GM18505 (cell line): ENCODE measurements around the gene JAZF1.
"Not testable (repeated sequence)": the region's sequence is repeated elsewhere in the genome, so short reads cannot be mapped to it uniquely, and the experiment has no call there.

Experiments used
- ATAC-seq: cut with Tn5 transposase; IDR thresholded peaks from one replicate; pipeline ENCODE4 v1.9.1; 2021; ENCODE audit not compliant: unreplicated experiment
- POLR2A ChIP-seq: IDR thresholded peaks from 4 replicates; pipeline ENCODE4 v1.6.1; 2011; ENCODE audit warnings: borderline replicate concordance; ENCODE audit not compliant: insufficient read depth, insufficient read length; ENCODE audit errors: extremely low read depth

The JAZF1 gene

GRCh38 chr7:27860800-27861199 is 319.8 kb downstream of the JAZF1 start:
- no peak for TF ChIP-seq POLR2A
- ATAC-seq, result no peak

DNA sequence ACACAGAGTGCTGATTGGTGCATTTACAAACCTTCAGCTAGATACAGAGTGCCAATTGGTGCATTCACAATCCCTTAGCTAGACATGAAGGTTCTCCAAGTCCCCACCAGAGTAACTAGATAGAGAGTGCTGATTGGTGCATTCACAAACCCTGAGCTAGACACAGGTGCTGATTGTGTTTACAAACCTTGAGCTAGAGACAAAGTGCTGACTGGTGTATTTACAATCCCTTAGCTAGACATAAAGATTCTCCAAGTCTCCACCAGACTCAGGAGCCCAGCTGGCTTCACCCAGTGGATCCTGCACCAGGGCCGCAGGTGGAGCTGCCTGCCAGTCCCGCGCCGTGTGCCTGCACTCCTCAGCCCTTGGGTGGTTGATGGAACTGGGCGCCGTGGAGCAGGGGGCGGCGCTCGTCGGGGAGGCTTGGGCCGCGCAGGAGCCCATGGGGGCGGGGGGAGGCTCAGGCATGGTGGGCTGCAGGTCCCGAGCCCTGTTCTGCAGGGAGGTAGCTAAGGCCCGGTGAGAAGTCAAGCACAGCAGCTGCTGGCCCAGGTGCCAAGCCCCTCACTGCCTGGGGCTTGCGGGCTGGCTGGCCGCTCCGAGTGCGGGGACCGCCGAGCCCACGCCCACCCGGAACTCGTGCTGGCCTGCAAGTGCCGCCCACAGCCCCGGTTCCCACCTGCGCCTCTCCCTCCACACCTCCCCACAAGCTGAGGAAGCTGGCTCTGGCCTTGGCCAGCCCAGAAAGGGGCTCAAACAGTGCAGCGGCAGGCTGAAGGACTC is 323.7 kb downstream of the JAZF1 start:
- ATAC-seq, result not testable (repeated sequence)

DNA sequence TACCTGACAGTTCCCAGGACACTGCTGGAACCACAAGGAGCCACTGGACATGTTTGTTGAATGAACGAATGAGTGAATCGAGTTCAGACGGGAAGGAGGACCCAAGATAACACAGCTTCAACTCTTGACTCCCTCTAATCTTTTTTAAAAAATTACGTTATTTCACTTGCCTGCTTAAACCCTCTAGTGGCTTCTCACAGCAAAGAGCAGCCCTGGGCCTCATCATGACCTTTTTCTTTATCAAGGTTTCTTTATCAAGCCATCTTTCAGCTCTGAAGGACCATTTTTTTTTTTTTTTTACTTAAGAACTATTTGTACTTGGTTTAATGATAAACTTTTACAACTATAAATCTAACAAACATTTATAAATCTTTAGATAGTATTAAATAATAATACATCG is 330.1 kb downstream of the JAZF1 start:
- TF ChIP-seq POLR2A, result no peak
- ATAC-seq, result no peak

DNA sequence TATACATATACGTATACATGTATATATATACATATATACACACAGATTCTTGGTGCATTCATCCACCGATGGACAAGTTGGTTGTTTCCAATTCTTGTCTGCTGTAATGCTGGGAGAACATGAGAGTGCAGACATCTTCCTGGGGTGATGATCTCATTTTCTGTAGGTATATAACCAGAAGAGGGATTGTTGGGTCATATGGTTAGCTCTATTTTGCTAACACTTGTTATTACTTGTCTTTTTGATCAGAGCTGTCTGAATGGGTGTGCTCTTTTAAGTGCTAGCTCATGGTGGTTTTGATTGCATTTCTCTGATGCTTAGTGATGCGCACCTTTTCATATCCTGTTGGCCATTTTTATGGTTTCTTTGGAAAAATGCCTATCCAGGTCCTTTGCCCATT is 334.2 kb downstream of the JAZF1 start:
- no peak for ATAC-seq
- TF ChIP-seq POLR2A, result no peak

- TF ChIP-seq POLR2A, result no peak
- ATAC-seq, result no peak
Measured at GRCh38 chr7:27843584-27844305, 336.9 kb downstream of the JAZF1 start.

- no peak for ATAC-seq
- TF ChIP-seq POLR2A, result no peak
Measured at GRCh38 chr7:27842851-27843250, 337.7 kb downstream of the JAZF1 start.

DNA sequence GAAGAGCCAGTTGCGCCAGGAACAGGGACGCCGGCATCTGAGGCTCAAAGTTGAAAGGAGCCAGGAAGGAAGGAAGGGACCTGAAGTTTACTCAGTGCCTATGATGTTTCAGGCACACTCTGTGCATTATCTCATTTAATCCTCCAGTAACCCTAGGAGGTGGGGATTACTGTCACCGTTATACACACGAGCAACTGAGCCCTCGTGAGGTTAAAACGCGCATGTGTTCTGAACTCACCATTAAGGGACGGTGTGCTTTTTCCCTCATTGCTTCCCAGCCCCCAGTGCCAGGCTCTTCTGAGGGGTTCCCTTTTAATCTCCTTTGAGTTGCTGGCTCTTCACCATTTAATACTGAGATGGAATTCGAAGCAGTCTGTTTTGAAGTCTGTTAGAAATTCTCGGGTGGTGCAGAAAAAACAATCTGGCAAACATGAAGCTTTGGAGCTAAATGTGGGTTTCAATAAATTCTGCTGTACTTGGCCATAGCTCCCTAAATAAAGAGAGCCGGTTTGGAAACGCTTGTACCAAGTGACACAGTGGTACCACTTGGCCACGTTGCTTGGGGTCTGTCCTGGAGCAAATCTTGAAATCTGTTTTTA is 338.4 kb downstream of the JAZF1 start:
- no peak for ATAC-seq
- no peak for TF ChIP-seq POLR2A

- TF ChIP-seq POLR2A, result no peak
- ATAC-seq, result no peak
Measured at GRCh38 chr7:27840760-27841364, 339.7 kb downstream of the JAZF1 start.

GRCh38 chr7:27840313-27840712 is 340.3 kb downstream of the JAZF1 start:
- no peak for ATAC-seq
- no peak for TF ChIP-seq POLR2A

DNA sequence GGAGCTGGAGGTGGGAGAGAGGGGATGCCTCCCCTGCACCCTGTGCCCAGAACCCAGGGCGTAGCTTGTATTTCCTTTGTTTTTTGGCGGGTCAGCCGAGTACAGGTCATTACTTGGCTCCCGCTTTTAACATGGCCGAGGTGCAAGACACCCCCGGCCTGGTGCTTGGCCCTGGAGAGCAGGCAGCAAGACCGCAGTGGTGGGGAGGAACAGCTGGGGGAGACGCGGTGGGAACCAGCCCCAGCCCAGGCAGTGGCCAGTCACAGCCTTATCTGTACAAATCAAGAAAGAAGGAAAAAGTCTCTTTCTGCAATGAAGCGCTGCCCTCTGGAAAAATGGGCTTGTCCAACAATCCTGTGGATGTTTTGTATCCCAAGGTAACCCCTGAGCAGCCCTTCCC is 341.5 kb downstream of the JAZF1 start:
- no peak for ATAC-seq
- no peak for TF ChIP-seq POLR2A

DNA sequence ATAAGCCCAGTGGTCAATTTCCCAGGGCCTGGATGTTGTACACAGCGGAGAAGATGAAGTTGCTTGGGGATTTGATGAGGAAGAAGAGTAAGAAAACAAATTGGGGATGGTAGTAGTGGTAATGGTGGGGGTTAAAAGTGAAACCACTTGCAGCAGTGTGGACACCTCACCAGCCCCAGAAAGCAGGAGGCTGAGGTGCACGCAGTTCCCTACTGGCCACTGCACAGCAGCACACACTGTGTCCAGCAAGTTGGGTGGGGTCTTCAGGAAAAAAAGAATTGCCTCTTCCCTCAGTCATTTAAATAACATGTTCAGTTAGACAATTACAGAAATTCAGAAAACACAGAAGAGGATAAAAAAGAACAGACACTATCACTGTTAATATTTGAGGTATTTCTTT is 344.1 kb downstream of the JAZF1 start:
- no peak for ATAC-seq
- TF ChIP-seq POLR2A, result no peak

DNA sequence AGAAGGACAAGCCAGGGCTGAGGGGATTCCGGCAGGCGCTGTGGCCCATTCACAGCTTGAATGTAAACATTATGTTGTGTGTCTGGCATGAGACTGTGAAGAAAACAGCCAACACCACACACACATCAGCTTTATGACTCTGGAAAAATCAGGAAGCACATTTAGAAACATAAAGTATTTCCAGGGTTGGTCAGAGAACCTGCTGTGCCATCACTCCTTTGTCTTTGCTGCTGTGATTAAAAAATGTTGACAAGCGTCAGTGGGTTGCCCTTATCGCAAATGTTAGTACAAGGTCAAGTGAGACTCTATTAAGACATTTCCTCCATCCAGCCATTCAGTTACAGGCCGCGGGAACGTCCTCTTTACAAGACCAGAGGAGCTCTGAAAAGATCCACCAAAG is 345.2 kb downstream of the JAZF1 start:
- no peak for TF ChIP-seq POLR2A
- ATAC-seq, result no peak

- no peak for ATAC-seq
- no peak for TF ChIP-seq POLR2A
Measured at GRCh38 chr7:27834179-27834921, 346.2 kb downstream of the JAZF1 start.
